K562 (cell line): ENCODE measurements around the gene GNGT2. TPM values are rescaled to one million over a fixed set of nuclear protein-coding genes. Genes with fewer than 3 reads are reported as not detected.
A peak's percentile ranks its signal among the peaks of the same experiment; 100 is the strongest.

Experiments used
- AFF4 ChIP-seq: sonication (generic); formaldehyde crosslinking; IDR thresholded peaks from 2 replicates; pipeline ENCODE4 v1.8.0; 2023; ENCODE audit warnings: mild to moderate bottlenecking, missing genetic modification reagents
- BCOR ChIP-seq: fragments of 450-650 bp; IDR thresholded peaks from 2 replicates; pipeline ENCODE4 v1.6.1; 2016
- CBX3 ChIP-seq, 2 experiments: IDR thresholded peaks; 1 replicate in 1 of 2; 2 replicates in 1 of 2; pipeline ENCODE4 v1.6.1; 2012; ENCODE audit warnings: inconsistent platforms in 2 of 2, low read length in 2 of 2, borderline replicate concordance in 1 of 2, control low read depth in 1 of 2
- CTCFL ChIP-seq: IDR thresholded peaks from 2 replicates; pipeline ENCODE4 v1.6.1; 2011; ENCODE audit warnings: borderline replicate concordance, low read depth, mild to moderate bottlenecking, moderate library complexity, low read length; ENCODE audit not compliant: insufficient read depth, poor library complexity, severe bottlenecking
- EHMT2 ChIP-seq: fragments of 450-650 bp; IDR thresholded peaks from 2 replicates; pipeline ENCODE4 v1.6.1; 2018; ENCODE audit warnings: antibody characterized with exemption
- ELF1 ChIP-seq: fragments of 200-800 bp; sonication (Bioruptor generic); IDR thresholded peaks from 2 replicates; pipeline ENCODE4 v1.6.1; 2016; ENCODE audit warnings: missing genetic modification characterization, missing compliant biosample characterization
- ELK1 ChIP-seq: sonication (generic); formaldehyde crosslinking; IDR thresholded peaks from 2 replicates; pipeline ENCODE4 v1.8.1; 2022; ENCODE audit warnings: missing genetic modification reagents
- L3MBTL2 ChIP-seq: fragments of 450-650 bp; IDR thresholded peaks from 2 replicates; pipeline ENCODE4 v1.6.1; 2016; ENCODE audit warnings: mild to moderate bottlenecking, moderate library complexity
- MTF1 ChIP-seq: fragments of 250-450 bp; sonication (Bioruptor Pico); IDR thresholded peaks from 2 replicates; pipeline ENCODE4 v1.9.0; 2021; ENCODE audit warnings: moderate library complexity, mild to moderate bottlenecking, inconsistent platforms, borderline replicate concordance
- NONO ChIP-seq, 2 experiments: fragments of 200-400 bp in 1 of 2; fragments of 450-650 bp in 1 of 2; formaldehyde crosslinking in 1 of 2; IDR thresholded peaks; 2 replicates each; pipeline ENCODE4 v1.6.1; 2017; ENCODE audit warnings: low read depth in 2 of 2, mild to moderate bottlenecking in 2 of 2, moderate library complexity in 2 of 2, low read length in 1 of 2
- RBM39 ChIP-seq: fragments of 200-400 bp; formaldehyde crosslinking; optimal IDR thresholded peaks from 2 replicates; pipeline ENCODE3; 2018; ENCODE audit warnings: low read depth, low read length
- SAP30 ChIP-seq: fragments of 200-600 bp; sonication (generic); IDR thresholded peaks from 2 replicates; pipeline ENCODE4 v1.6.1; 2012; ENCODE audit warnings: borderline replicate concordance, low read depth, mild to moderate bottlenecking, moderate library complexity, low read length, control low read depth, inconsistent platforms; ENCODE audit not compliant: insufficient read depth, poor library complexity, severe bottlenecking
- SMARCE1 ChIP-seq: fragments of 450-650 bp; IDR thresholded peaks from 2 replicates; pipeline ENCODE4 v1.7.1; 2016; ENCODE audit warnings: mild to moderate bottlenecking
- SRSF7 ChIP-seq: fragments of 200-400 bp; formaldehyde crosslinking; optimal IDR thresholded peaks from 2 replicates; pipeline ENCODE3; 2017; ENCODE audit warnings: mild to moderate bottlenecking, low read depth, low read length
- TCFL5 ChIP-seq: fragments of 250-450 bp; sonication (Bioruptor Pico); conservative IDR thresholded peaks from 2 replicates; pipeline ENCODE4 v1.6.1; 2021; ENCODE audit warnings: mild to moderate bottlenecking, moderate library complexity, matching md5 sums
- TEAD2 ChIP-seq: fragments of 450-650 bp; IDR thresholded peaks from 2 replicates; pipeline ENCODE4 v1.6.1; 2016; ENCODE audit warnings: missing genetic modification characterization, control low read depth, missing compliant biosample characterization
- TFAM ChIP-seq: fragments of 250-450 bp; sonication (Bioruptor Pico); conservative IDR thresholded peaks from 2 replicates; pipeline ENCODE4 v1.5.0; 2021; ENCODE audit warnings: mild to moderate bottlenecking, moderate library complexity
- THAP7 ChIP-seq: fragments of 250-450 bp; sonication (Bioruptor Pico); IDR thresholded peaks from 2 replicates; pipeline ENCODE4 v1.5.0; 2021
- ZNF384 ChIP-seq: IDR thresholded peaks from 2 replicates; pipeline ENCODE4 v1.6.1; 2012; ENCODE audit warnings: low read depth, low read length, improper control_type of control experiment
- ZNF766 ChIP-seq: fragments of 200-800 bp; sonication (Bioruptor generic); conservative IDR thresholded peaks from 2 replicates; pipeline ENCODE4 v1.6.1; 2016; ENCODE audit warnings: missing genetic modification characterization, missing compliant biosample characterization
- polyA plus RNA-seq, 8 experiments: library from polyadenylated mRNA; depleted of rRNA in 4 of 8; stranded (reverse) in 5 of 8; unstranded in 3 of 8; fragments of >200 nt; fragmentation: Nextera tagmentation in 2 of 8; fragmentation: Illumina TruSeq in 1 of 8; extraction: Ambion mirVana in 2 of 8; extraction: Trizol in 1 of 8; gene quantifications; 2 replicates each; pipeline versions ENCODE4 v1.2.1 to v1.2.3, GENCODE V29; 2011 to 2014; ENCODE audit warnings: inconsistent platforms in 1 of 8, missing spikeins in 1 of 8
- total RNA-seq, 7 experiments: library from RNA; depleted of rRNA in 6 of 7; stranded (reverse); fragments of >200 nt in 6 of 7; fragmentation: Illumina TruSeq in 2 of 7; extraction: Trizol in 2 of 7; gene quantifications; 2 replicates each; pipeline versions ENCODE4 v1.2.1 to v1.2.3, GENCODE V29; 2011 to 2021; ENCODE audit warnings: low replicate concordance in 1 of 7

The GNGT2 gene
- total and polyA plus RNA-seq, 9 of the 15 experiments (the other 6 are each of a cell fraction or from before 2014, with no cell fraction given): not detected

- TF ChIP-seq NONO (IDR thresholded peaks at IDR 0.05; ENCODE audit: low read depth in 2 of 2, low read length in 1 of 2) (peak in 1 of 2 experiments; percentile 58; a peak in 1 of 4 replicates), THAP7 (CRISPR knock-in tag) (no peak), SMARCE1 (peak; percentile 93), L3MBTL2 (peak; percentile 99), ZNF384 (0 out of 2 replicates have a peak, but pooled peaks have one; percentile 5), EHMT2 (no peak), TCFL5 (no peak), ELF1 (tag) (peak; percentile 55; the same call in 1 of the 2 replicates), ELK1 (CRISPR knock-in tag) (no peak), CBX3 (IDR thresholded peaks at IDR 0.05; ENCODE audit: borderline replicate concordance in 1 of 2, low read length in 2 of 2) (peak in 1 of 2 experiments; percentile 94; a peak in 2 of 3 replicates), AFF4 (peak; percentile 33; the same call in 1 of the 2 replicates), TEAD2 (no peak), MTF1 (CRISPR knock-in tag) (no peak), TFAM (no peak), SRSF7 (no peak), SAP30 (no peak), RBM39 (peak; percentile 82), BCOR (peak; percentile 16), CTCFL (peak; percentile 96), ZNF766 (CRISPR knock-in tag) (peak; percentile 72; the same call in 1 of the 2 replicates)
These were observed 18.2 kb downstream of the GNGT2 start (continued) for GRCh38 chr17:49191917-49192741.
